NCI-H1436 treated with DMSO at 0.1 percent for 48 hours (cell line): ENCODE measurements around the gene CDK5.

Source experiments
- DNase-seq: peaks from one replicate; lab custom pipeline; 2025; lab: John Stamatoyannopoulos, UW

Gene CDK5

GRCh38 chr7:151073990-151074389, 16.3 kb upstream of the CDK5 start:
- DNase-seq = no peak

GRCh38 chr7:151071032-151071866, 13.6 kb upstream of the CDK5 start:
- DNase-seq = no peak

- DNase-seq = no peak
These were observed 12.9 kb upstream of the CDK5 start for GRCh38 chr7:151070574-151070960.

- no peak for DNase-seq
These were observed 12.3 kb upstream of the CDK5 start for GRCh38 chr7:151069841-151070573.

GRCh38 chr7:151068069-151068773, 10.5 kb upstream of the CDK5 start:
- no peak for DNase-seq

- DNase-seq = no peak
These were observed 8.7 kb upstream of the CDK5 start for GRCh38 chr7:151066273-151066974.

- no peak for DNase-seq
These were observed 7.8 kb upstream of the CDK5 start for GRCh38 chr7:151065516-151065915.

- DNase-seq = no peak
These were observed 7.3 kb upstream of the CDK5 start for GRCh38 chr7:151064993-151065392.

GRCh38 chr7:151064454-151064853, 6.8 kb upstream of the CDK5 start:
- DNase-seq = no peak

- DNase-seq = no peak
These were observed 5.5 kb upstream of the CDK5 start for GRCh38 chr7:151063212-151063561.

- DNase-seq = no peak
These were observed 4.9 kb upstream of the CDK5 start for GRCh38 chr7:151062399-151063211.

- DNase-seq = no peak
These were observed 4.4 kb upstream of the CDK5 start for GRCh38 chr7:151062111-151062398.

GRCh38 chr7:151061213-151062110, 3.8 kb upstream of the CDK5 start:
- no peak for DNase-seq

GRCh38 chr7:151060416-151061212, 2.9 kb upstream of the CDK5 start:
- no peak for DNase-seq

GRCh38 chr7:151060113-151060415, 2.4 kb upstream of the CDK5 start:
- no peak for DNase-seq

- no peak for DNase-seq
These were observed 1.8 kb upstream of the CDK5 start, which contains the start of gene SLC4A2 for GRCh38 chr7:151059367-151060112. Gene SLC4A2 (plus strand): TSS chr7:151059589. CDS start chr7:151061988, 2,399 bp downstream.

- no peak for DNase-seq
These were observed 1.2 kb upstream of the CDK5 start for GRCh38 chr7:151058781-151059366.

- DNase-seq = peak; percentile 92
These were observed 488 bp upstream of the CDK5 start for GRCh38 chr7:151057989-151058780.
